H1 (cell line): ENCODE results near the gene DIP2C. TPM values are rescaled to one million over a fixed set of nuclear protein-coding genes. Genes with fewer than 3 reads are reported as not detected.

Experiments used
- CTCF ChIA-PET: fragments of 300-600 bp; sonication (Branson Sonifier 250); formaldehyde crosslinking; loops from one replicate; lab custom pipeline; 2021; ENCODE audit not compliant: partially characterized antibody; lab: Charles Lee
- POLR2A ChIA-PET: fragments of 300-600 bp; sonication (Branson Sonifier 250); formaldehyde crosslinking; loops from one replicate; lab custom pipeline; 2021; ENCODE audit warnings: inconsistent platforms; ENCODE audit not compliant: partially characterized antibody; lab: Charles Lee
- DNase-seq, 2 experiments: peaks; one replicate each; pipeline versions ENCODE4 v3.0.0 to v3.0.0-alpha.2; 2010 to 2022; ENCODE audit warnings: low spot score in 2 of 2, low read depth in 1 of 2, mixed read lengths in 1 of 2
- FAIRE-seq: peaks from 2 replicates; lab custom pipeline; 2011; peaks lifted over from hg19 to GRCh38; lab: Jason Lieb, UNC
- H2AFZ ChIP-seq: 2 replicates; pipeline ENCODE4 v1.8.1; 2012; ENCODE audit warnings: low read length, inconsistent platforms
- H2AK5ac ChIP-seq: 2 replicates; pipeline ENCODE4 v1.6.1; 2013; ENCODE audit warnings: low read depth, low read length
- H2BK120ac ChIP-seq: replicated peaks from 2 replicates; pipeline ENCODE3; 2013; ENCODE audit warnings: low read depth, low read length, inconsistent platforms
- H2BK12ac ChIP-seq: 2 replicates; pipeline ENCODE4 v1.6.1; 2013; ENCODE audit warnings: low read depth, low read length
- H2BK15ac ChIP-seq: 2 replicates; pipeline ENCODE4 v1.6.1; 2013; ENCODE audit warnings: low read length
- H2BK20ac ChIP-seq: 2 replicates; pipeline ENCODE4 v1.6.1; 2013; ENCODE audit warnings: low read length
- H2BK5ac ChIP-seq: 2 replicates; pipeline ENCODE4 v1.6.1; 2013; ENCODE audit warnings: low read depth, low read length
- H3K14ac ChIP-seq: 2 replicates; pipeline ENCODE4 v1.6.1; 2013; ENCODE audit warnings: inconsistent platforms; ENCODE audit not compliant: insufficient read length
- H3K18ac ChIP-seq: 2 replicates; pipeline ENCODE4 v1.6.1; 2013; ENCODE audit warnings: low read length; ENCODE audit errors: extremely low read depth
- H3K23ac ChIP-seq: 2 replicates; pipeline ENCODE4 v1.6.1; 2013; ENCODE audit warnings: inconsistent platforms; ENCODE audit not compliant: insufficient read length
- H3K23me2 ChIP-seq: 2 replicates; pipeline ENCODE4 v1.6.1; 2013; ENCODE audit warnings: low read depth, low read length
- H3K27ac ChIP-seq: 2 replicates; pipeline ENCODE4 v1.6.1; 2011; ENCODE audit warnings: low read depth, low read length, inconsistent platforms
- H3K27me3 ChIP-seq, 4 experiments: replicated peaks in 1 of 4; 1 replicate in 1 of 4; 2 replicates in 3 of 4; pipeline versions ENCODE4 v1.6.1 to v1.8.1; 2011 to 2013; ENCODE audit warnings: low read length in 3 of 4, mild to moderate bottlenecking in 3 of 4, inconsistent platforms in 2 of 4, mixed read lengths in 2 of 4, moderate library complexity in 1 of 4; ENCODE audit not compliant: control insufficient read depth in 3 of 4, insufficient read depth in 3 of 4; ENCODE audit errors: extremely low read depth in 1 of 4
- H3K36me3 ChIP-seq, 4 experiments: 2 replicates each; pipeline versions ENCODE4 v1.6.1 to v1.8.1; 2011 to 2013; ENCODE audit warnings: mild to moderate bottlenecking in 4 of 4, low read length in 3 of 4, moderate library complexity in 2 of 4, control low read depth in 1 of 4, inconsistent platforms in 1 of 4; ENCODE audit not compliant: insufficient read depth in 4 of 4, control insufficient read depth in 2 of 4
- H3K4ac ChIP-seq: replicated peaks from 2 replicates; pipeline ENCODE3; 2013; ENCODE audit warnings: low read length, low read depth, mixed read lengths, inconsistent platforms; ENCODE audit not compliant: insufficient read length
- H3K4me1 ChIP-seq, 4 experiments: replicated peaks in 1 of 4; 1 replicate in 1 of 4; 2 replicates in 3 of 4; pipeline versions ENCODE4 v1.6.1 to v1.8.1; 2011 to 2013; ENCODE audit warnings: low read length in 3 of 4, inconsistent platforms in 2 of 4, mixed read lengths in 1 of 4; ENCODE audit not compliant: insufficient read depth in 4 of 4, control insufficient read depth in 3 of 4
- H3K4me2 ChIP-seq, 2 experiments: 2 replicates each; pipeline versions ENCODE4 v1.6.1 to v1.8.1; 2011 to 2013; ENCODE audit warnings: low read depth in 2 of 2, low read length in 2 of 2, control low read depth in 1 of 2, inconsistent platforms in 1 of 2, mild to moderate bottlenecking in 1 of 2; ENCODE audit not compliant: insufficient read depth in 1 of 2
- H3K4me3 ChIP-seq, 4 experiments: fragments of 200-600, 300-600 bp in 1 of 4; sonication (generic), shearing (Covaris generic), sonication (Bioruptor Twin) in 1 of 4; 2 replicates each; pipeline versions ENCODE4 v1.5.1 to v1.8.1; 2011 to 2016; ENCODE audit warnings: low read length in 4 of 4, low read depth in 3 of 4, control low read depth in 2 of 4, inconsistent platforms in 2 of 4, mild to moderate bottlenecking in 2 of 4, mixed read lengths in 1 of 4, moderate library complexity in 1 of 4; ENCODE audit not compliant: insufficient read depth in 2 of 4; ENCODE audit errors: extremely low read depth in 1 of 4
- H3K56ac ChIP-seq: replicated peaks from 2 replicates; pipeline ENCODE3; 2013; ENCODE audit warnings: low read depth, mild to moderate bottlenecking, mixed read lengths, low read length, inconsistent platforms; ENCODE audit not compliant: insufficient read length
- H3K79me1 ChIP-seq: 2 replicates; pipeline ENCODE4 v1.6.1; 2013; ENCODE audit warnings: low read depth, low read length, control low read depth
- H3K79me2 ChIP-seq, 2 experiments: 2 replicates each; pipeline versions ENCODE4 v1.6.1 to v1.8.1; 2012 to 2013; ENCODE audit warnings: low read length in 2 of 2, mild to moderate bottlenecking in 2 of 2, inconsistent platforms in 1 of 2; ENCODE audit not compliant: insufficient read depth in 2 of 2, control insufficient read depth in 1 of 2
- H3K9ac ChIP-seq, 4 experiments: replicated peaks in 1 of 4; 1 replicate in 1 of 4; 2 replicates in 3 of 4; pipeline versions ENCODE4 v1.6.1 to v1.8.1; 2011 to 2013; ENCODE audit warnings: low read depth in 3 of 4, low read length in 3 of 4, control low read depth in 2 of 4, mild to moderate bottlenecking in 2 of 4, moderate library complexity in 2 of 4, inconsistent platforms in 1 of 4; ENCODE audit errors: extremely low read depth in 1 of 4
- H3K9me3 ChIP-seq, 2 experiments: 2 replicates each; pipeline versions ENCODE4 v1.6.1 to v1.8.1; 2012 to 2013; ENCODE audit warnings: mild to moderate bottlenecking in 2 of 2, moderate library complexity in 2 of 2, control low read depth in 1 of 2, inconsistent platforms in 1 of 2, low read depth in 1 of 2, low read length in 1 of 2, mixed read lengths in 1 of 2; ENCODE audit not compliant: insufficient read depth in 2 of 2
- H4K20me1 ChIP-seq, 2 experiments: replicated peaks in 1 of 2; 2 replicates each; pipeline versions ENCODE3 to v1.8.1; 2011 to 2013; ENCODE audit warnings: inconsistent platforms in 2 of 2, low read length in 2 of 2, mild to moderate bottlenecking in 1 of 2; ENCODE audit not compliant: insufficient read depth in 2 of 2, control insufficient read depth in 1 of 2
- H4K5ac ChIP-seq: 2 replicates; pipeline ENCODE4 v1.6.1; 2013; ENCODE audit warnings: low read length, low read depth, mixed read lengths, inconsistent platforms; ENCODE audit not compliant: insufficient read length
- H4K8ac ChIP-seq: 2 replicates; pipeline ENCODE4 v1.8.0; 2013; ENCODE audit warnings: mild to moderate bottlenecking, moderate library complexity, low read length, inconsistent platforms; ENCODE audit not compliant: insufficient read depth; ENCODE audit errors: extremely low read depth
- H4K91ac ChIP-seq: replicated peaks from 2 replicates; pipeline ENCODE3; 2013; ENCODE audit warnings: low read length, mixed read lengths, inconsistent platforms; ENCODE audit not compliant: insufficient read length
- HDAC2 ChIP-seq, 2 experiments: fragments of 300-600 bp in 1 of 2; sonication (generic) in 1 of 2; IDR thresholded peaks; 2 replicates each; pipeline ENCODE4 v1.6.1; 2011 to 2012; ENCODE audit warnings: low read depth in 2 of 2, low read length in 2 of 2, mild to moderate bottlenecking in 2 of 2, moderate library complexity in 2 of 2, borderline replicate concordance in 1 of 2, inconsistent platforms in 1 of 2
- WGBS, 2 experiments: shearing (Covaris generic) in 1 of 2; methylation state at CpG; one replicate each; pipeline versions ENCODE4 v1.1.6 to v1.1.7; 2013 to 2015; ENCODE audit warnings: low lambda C conversion rate in 2 of 2, mixed read lengths in 2 of 2, inconsistent platforms in 1 of 2, low coverage in 1 of 2, missing lambda C conversion rate in 1 of 2; ENCODE audit not compliant: insufficient replicate concordance in 2 of 2, insufficient coverage in 1 of 2, insufficient read length in 1 of 2; ENCODE audit errors: extremely low coverage in 1 of 2, missing lambda C conversion rate in 1 of 2; 5-methylcytosine and 5-hydroxymethylcytosine counted together
- polyA plus RNA-seq, 7 experiments: library from polyadenylated mRNA; depleted of rRNA in 3 of 7; stranded (reverse) in 5 of 7; unstranded in 2 of 7; fragments of >200 nt in 5 of 7; fragments of 200-250 nt in 2 of 7; gene quantifications; 1 replicate in 5 of 7; 2 replicates in 1 of 7; 4 replicates in 1 of 7; pipeline versions ENCODE4 v1.2.1 to v1.2.3, GENCODE V29; 2011 to 2013; ENCODE audit warnings: missing spikeins in 2 of 7, mixed read lengths in 2 of 7
- total RNA-seq: library from RNA; stranded (reverse); fragmentation: NEBNext Ultra II Directional; extraction: Animal tissue kit (Norgen Biotek cat#: 25700); gene quantifications from 2 replicates; pipeline ENCODE4 v1.2.1, GENCODE V29; 2021

Gene DIP2C
- total and polyA plus RNA-seq, 2 of the 8 experiments (the other 6 are each of a cell fraction or from before 2014, with no cell fraction given), result 3.8 to 9.3 TPM

GRCh38 chr10:707456-707855, 18.0 kb upstream of the DIP2C start:
- Histone ChIP-seq H3K9ac (no peak overlapping the region), H2AK5ac (no peak overlapping the region), H3K4me2 (no peak overlapping the region), H2BK12ac (no peak overlapping the region), H3K18ac (no peak overlapping the region), H3K79me1 (no peaks in the 10 kb centered on the region), H3K36me3 (no peaks in the 10 kb centered on the region), H3K4me1 (no peaks in the 10 kb centered on the region), H2BK120ac (no peak overlapping the region), H3K4ac (no peak overlapping the region), H3K23ac (no peak overlapping the region), H2AFZ (no peak overlapping the region), H4K5ac (no peak overlapping the region), H3K27ac (no peak overlapping the region), H4K91ac (no peak overlapping the region), H3K14ac (no peak overlapping the region), H3K56ac (no peak overlapping the region), H2BK20ac (no peak overlapping the region), H2BK15ac (no peak overlapping the region), H4K20me1 (no peaks in the 10 kb centered on the region), H4K8ac (no peak overlapping the region), H2BK5ac (no peak overlapping the region), H3K4me3 (no peak overlapping the region), H3K9me3 (no peaks in the 10 kb centered on the region), H3K27me3 (no peaks in the 10 kb centered on the region), H3K23me2 (no peaks in the 10 kb centered on the region), H3K79me2 (no peaks in the 10 kb centered on the region)
- WGBS, 2 experiments, result 88% methylated on average over 1 of the region's 1 CpG; no CpG with 5 or more reads in 1 of the 2 experiments
- ChIA-PET POLR2A (no interaction called here), CTCF (no interaction called here)
- DNase-seq, result no peak
- FAIRE-seq, result no peak
- no peak for TF ChIP-seq HDAC2 (IDR thresholded peaks at IDR 0.05; ENCODE audit: borderline replicate concordance in 1 of 2, low read depth in 2 of 2, low read length in 2 of 2)
